IMR-90 (cell line): ENCODE results near the gene ULK1. TPM values are rescaled to one million over a fixed set of nuclear protein-coding genes. Genes with fewer than 3 reads are reported as not detected.

ENCODE experiments used
- MAZ ChIP-seq: IDR thresholded peaks from 2 replicates; pipeline ENCODE4 v1.6.1; 2012; ENCODE audit warnings: low read depth, mild to moderate bottlenecking, low read length, improper control_type of control experiment, moderate library complexity, borderline replicate concordance
- polyA plus RNA-seq, 3 experiments: library from polyadenylated mRNA; depleted of rRNA; stranded (reverse); fragments of >200 nt; gene quantifications; 2 replicates each; pipeline ENCODE4 v1.2.3, GENCODE V29; 2012; ENCODE audit warnings: low replicate concordance in 1 of 3
- total RNA-seq: library from RNA; depleted of rRNA; stranded (reverse); fragments of >200 nt; gene quantifications from 2 replicates; pipeline ENCODE4 v1.2.3, GENCODE V29; 2012
- TF ChIP-seq, protein P1 (sequence below): conservative IDR thresholded peaks from 2 replicates; pipeline ENCODE4 v1.5.1; 2012; ENCODE audit warnings: mild to moderate bottlenecking, low read depth, low read length, improper control_type of control experiment

The ULK1 gene
- total and polyA plus RNA-seq, 2 of the 4 experiments (the other 2 are of a cell fraction) = 1.8 to 19.2 TPM

DNA sequence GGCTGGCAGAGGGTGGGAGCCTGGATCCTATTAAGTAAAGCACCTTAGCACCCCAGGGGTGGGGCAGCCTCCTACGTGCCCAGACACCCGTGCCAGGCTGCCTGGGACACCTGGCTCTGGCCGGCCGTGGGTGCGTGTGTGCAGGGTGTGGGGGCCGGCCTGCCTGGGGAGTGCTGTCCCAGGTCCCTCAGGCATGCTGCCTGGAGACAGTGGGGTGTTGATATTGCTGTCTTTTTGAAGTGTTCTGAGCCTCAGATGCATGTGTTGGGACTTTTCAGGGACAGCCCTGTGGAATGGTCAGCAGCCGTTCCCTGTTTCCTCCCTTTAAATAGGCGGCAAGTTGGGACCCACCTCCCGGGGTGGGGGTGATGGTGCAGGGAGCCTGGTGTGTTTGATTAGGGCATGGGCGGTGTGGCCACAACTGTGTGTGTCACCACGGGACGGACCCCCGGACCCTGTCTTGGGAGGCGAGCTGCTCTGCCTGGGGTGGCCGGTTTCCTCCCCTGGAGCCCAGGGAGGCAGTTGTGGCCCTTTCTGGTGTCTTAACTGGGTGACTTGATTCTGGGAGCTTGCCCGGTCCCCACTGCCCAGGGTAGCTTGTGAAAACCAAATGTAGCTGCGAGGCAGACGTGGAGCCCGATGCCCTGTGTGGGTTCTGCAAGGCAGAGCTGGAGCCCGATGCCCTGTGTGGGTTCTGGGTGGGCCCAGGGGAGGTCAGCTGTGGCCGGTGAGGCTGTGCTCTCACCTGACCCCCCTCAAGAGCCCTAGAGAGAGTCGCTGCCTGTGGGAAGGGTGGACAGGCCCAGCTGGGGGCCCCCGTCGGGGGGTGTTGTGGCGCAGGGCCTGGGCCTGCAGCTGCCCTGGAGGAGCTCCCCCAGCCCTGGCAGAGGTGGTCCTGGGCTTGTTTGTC is 8.2 kb downstream of the ULK1 start (continued):
- TF ChIP-seq, protein P1, sequence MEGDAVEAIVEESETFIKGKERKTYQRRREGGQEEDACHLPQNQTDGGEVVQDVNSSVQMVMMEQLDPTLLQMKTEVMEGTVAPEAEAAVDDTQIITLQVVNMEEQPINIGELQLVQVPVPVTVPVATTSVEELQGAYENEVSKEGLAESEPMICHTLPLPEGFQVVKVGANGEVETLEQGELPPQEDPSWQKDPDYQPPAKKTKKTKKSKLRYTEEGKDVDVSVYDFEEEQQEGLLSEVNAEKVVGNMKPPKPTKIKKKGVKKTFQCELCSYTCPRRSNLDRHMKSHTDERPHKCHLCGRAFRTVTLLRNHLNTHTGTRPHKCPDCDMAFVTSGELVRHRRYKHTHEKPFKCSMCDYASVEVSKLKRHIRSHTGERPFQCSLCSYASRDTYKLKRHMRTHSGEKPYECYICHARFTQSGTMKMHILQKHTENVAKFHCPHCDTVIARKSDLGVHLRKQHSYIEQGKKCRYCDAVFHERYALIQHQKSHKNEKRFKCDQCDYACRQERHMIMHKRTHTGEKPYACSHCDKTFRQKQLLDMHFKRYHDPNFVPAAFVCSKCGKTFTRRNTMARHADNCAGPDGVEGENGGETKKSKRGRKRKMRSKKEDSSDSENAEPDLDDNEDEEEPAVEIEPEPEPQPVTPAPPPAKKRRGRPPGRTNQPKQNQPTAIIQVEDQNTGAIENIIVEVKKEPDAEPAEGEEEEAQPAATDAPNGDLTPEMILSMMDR = no peak
- no peak for TF ChIP-seq MAZ
